Karpas-422 (cell line): ENCODE results near the gene IGSF23. TPM values are rescaled to one million over a fixed set of nuclear protein-coding genes. Genes with fewer than 3 reads are reported as not detected.
A peak's percentile ranks its signal among the peaks of the same experiment; 100 is the strongest.

Experiments
- DNase-seq: peaks from one replicate; pipeline ENCODE4 v3.0.0-alpha.2; 2015
- H2AFZ ChIP-seq: fragments of 200-600 bp; sonication (generic); 2 replicates; pipeline ENCODE4 v1.6.1; 2014; ENCODE audit warnings: antibody characterized with exemption, low read length, mixed read lengths
- H3K27ac ChIP-seq: fragments of 200-600 bp; sonication (generic); 2 replicates; pipeline ENCODE4 v1.5.1; 2014; ENCODE audit warnings: mild to moderate bottlenecking, low read length, moderate library complexity
- H3K27me3 ChIP-seq: fragments of 200-600 bp; sonication (generic); 2 replicates; pipeline ENCODE4 v1.6.1; 2014; ENCODE audit warnings: low read length, mixed read lengths
- H3K36me3 ChIP-seq: fragments of 200-600 bp; sonication (generic); 2 replicates; pipeline ENCODE4 v1.6.1; 2014; ENCODE audit warnings: low read length, mixed read lengths; ENCODE audit not compliant: insufficient read depth
- H3K4me1 ChIP-seq: fragments of 200-600 bp; sonication (generic); 2 replicates; pipeline ENCODE4 v1.6.1; 2014; ENCODE audit warnings: mild to moderate bottlenecking, low read length, mixed read lengths
- H3K4me2 ChIP-seq: fragments of 200-600 bp; sonication (generic); 2 replicates; pipeline ENCODE4 v1.6.1; 2014; ENCODE audit warnings: low read length, low read depth, mild to moderate bottlenecking; ENCODE audit not compliant: poor library complexity, severe bottlenecking
- H3K4me3 ChIP-seq: fragments of 200-600 bp; sonication (generic); 2 replicates; pipeline ENCODE4 v1.5.1; 2014; ENCODE audit warnings: mild to moderate bottlenecking, antibody characterized with exemption, low read length, mixed read lengths
- H3K79me2 ChIP-seq: fragments of 200-600 bp; sonication (generic); 2 replicates; pipeline ENCODE4 v1.6.1; 2014; ENCODE audit warnings: mild to moderate bottlenecking, low read length, mixed read lengths
- H3K9ac ChIP-seq: fragments of 200-600 bp; sonication (generic); 2 replicates; pipeline ENCODE4 v1.6.0; 2014; ENCODE audit warnings: low read length
- H3K9me2 ChIP-seq: fragments of 200-600 bp; sonication (generic), shearing (Covaris generic); replicated peaks from 2 replicates; pipeline ENCODE4 v1.6.0; 2014; ENCODE audit warnings: mild to moderate bottlenecking, low read length, moderate library complexity; ENCODE audit not compliant: insufficient read depth
- H3K9me3 ChIP-seq: fragments of 300-700, 200-600 bp; sonication (generic); 2 replicates; pipeline ENCODE4 v1.6.1; 2014; ENCODE audit warnings: low read length, mixed read lengths
- H4K20me1 ChIP-seq: fragments of 200-600 bp; sonication (generic); 2 replicates; pipeline ENCODE4 v1.6.1; 2014; ENCODE audit warnings: mild to moderate bottlenecking, antibody characterized with exemption, low read length, low read depth; ENCODE audit not compliant: insufficient read depth
- total RNA-seq: library from RNA; depleted of rRNA; stranded (reverse); fragments of >200 nt; shearing (Covaris generic); gene quantifications from 2 replicates; pipeline ENCODE4 v1.2.3, GENCODE V29; 2014; ENCODE audit warnings: low replicate concordance

Gene IGSF23
- total RNA-seq, 1 experiment from 2014 or later, result not detected

DNA sequence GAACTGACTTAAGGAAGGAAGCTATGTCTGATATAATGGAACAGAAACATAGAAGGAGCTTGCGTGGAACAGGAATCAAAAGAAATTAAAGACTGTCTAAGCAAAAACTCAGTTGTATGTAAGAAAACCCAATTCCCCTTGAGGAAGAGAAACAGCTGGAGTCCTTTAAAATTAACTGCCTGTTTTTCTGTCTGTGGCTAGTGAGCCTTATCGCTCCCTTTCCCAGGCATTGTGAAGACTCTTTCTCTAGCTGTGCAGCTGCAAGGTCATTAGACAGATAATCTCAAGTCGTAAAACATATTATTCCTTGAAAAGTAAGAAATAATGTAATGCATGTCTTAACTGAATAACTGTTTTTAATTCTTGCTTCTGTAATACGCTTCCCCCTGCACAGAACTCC is 39.7 kb upstream of the IGSF23 start:
- H2AFZ ChIP-seq, result no peak overlapping the region

GRCh38 chr19:44574186-44574950 is 39.0 kb upstream of the IGSF23 start:
- no peaks in the 10 kb centered on the region for H3K9me3 ChIP-seq
- no peak overlapping the region for H3K9ac ChIP-seq
- H3K27me3 ChIP-seq, result no peaks in the 10 kb centered on the region
- no peaks in the 10 kb centered on the region for H3K79me2 ChIP-seq
- no peak overlapping the region for H3K4me2 ChIP-seq
- H3K27ac ChIP-seq, result no peak overlapping the region
- H3K4me3 ChIP-seq, result no peak overlapping the region
- no peak for DNase-seq
- H2AFZ ChIP-seq, result no peak overlapping the region
- no peaks in the 10 kb centered on the region for H3K9me2 ChIP-seq
- 0 out of 2 replicates have a peak, but pooled peaks cover 4% of the 10 kb centered on the region for H3K4me1 ChIP-seq
- no peaks in the 10 kb centered on the region for H3K36me3 ChIP-seq
- H4K20me1 ChIP-seq, result no peaks in the 10 kb centered on the region

More for the DNA sequence above, 39.7 kb upstream of the IGSF23 start:
- H3K4me3 ChIP-seq, result no peak overlapping the region
- H3K79me2 ChIP-seq, result no peaks in the 10 kb centered on the region
- no peaks in the 10 kb centered on the region for H3K9me3 ChIP-seq
- H4K20me1 ChIP-seq, result no peaks in the 10 kb centered on the region
- H3K9me2 ChIP-seq, result no peaks in the 10 kb centered on the region
- no peaks in the 10 kb centered on the region for H3K36me3 ChIP-seq
- 0 out of 2 replicates have a peak, but pooled peaks cover 4% of the 10 kb centered on the region for H3K4me1 ChIP-seq
- no peak for DNase-seq
- H3K9ac ChIP-seq, result no peak overlapping the region
- no peak overlapping the region for H3K27ac ChIP-seq
- no peak overlapping the region for H3K4me2 ChIP-seq
- H3K27me3 ChIP-seq, result no peaks in the 10 kb centered on the region

- Histone ChIP-seq H3K4me3 (no peak overlapping the region), H3K36me3 (no peaks in the 10 kb centered on the region), H3K27ac (no peak overlapping the region), H2AFZ (no peak overlapping the region), H3K4me2 (no peak overlapping the region), H3K4me1 (0 out of 2 replicates have a peak, but pooled peaks cover 4% of the 10 kb centered on the region), H3K9me2 (no peaks in the 10 kb centered on the region), H3K9me3 (no peaks in the 10 kb centered on the region), H3K79me2 (no peaks in the 10 kb centered on the region), H3K9ac (no peak overlapping the region), H4K20me1 (no peaks in the 10 kb centered on the region), H3K27me3 (no peaks in the 10 kb centered on the region)
- no peak for DNase-seq
Measured at GRCh38 chr19:44575116-44575700, 38.2 kb upstream of the IGSF23 start.

DNA sequence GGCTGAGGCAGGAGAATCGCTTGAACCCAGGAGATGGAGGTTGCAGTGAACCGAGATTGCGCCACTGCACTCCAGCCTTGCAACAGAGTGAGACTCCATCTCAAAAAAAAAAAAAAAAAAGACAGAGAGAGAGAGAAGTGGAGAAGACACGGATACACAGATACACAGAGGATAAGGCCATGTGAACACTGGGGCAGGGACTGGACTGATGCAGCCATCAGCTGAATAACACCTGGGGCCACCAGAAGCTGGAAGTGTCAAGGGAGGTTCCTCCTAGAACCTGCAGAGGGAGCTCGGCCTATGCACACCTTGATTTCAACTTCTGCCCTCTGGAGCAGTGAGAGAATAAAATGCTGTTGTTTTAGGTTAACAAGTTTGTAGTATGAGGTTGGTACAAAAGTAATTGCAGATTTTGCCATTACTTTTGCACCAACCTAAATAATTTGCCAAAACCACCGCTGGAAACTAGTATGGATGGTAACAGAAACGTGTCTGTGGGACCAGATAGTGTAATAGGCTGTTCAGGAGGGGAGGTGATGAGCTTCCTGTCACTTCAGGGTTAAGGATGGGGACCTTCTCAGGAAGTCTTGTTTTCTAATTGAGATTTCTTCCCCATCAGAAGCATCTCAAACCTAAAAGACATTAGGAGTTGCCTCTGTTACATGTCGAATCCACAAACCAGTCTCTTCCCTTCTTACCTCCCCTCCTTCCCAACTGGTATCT is 36.4 kb upstream of the IGSF23 start:
- DNase-seq, result peak; percentile 75
- Histone ChIP-seq H2AFZ (no peak overlapping the region), H3K9me2 (no peaks in the 10 kb centered on the region), H4K20me1 (no peaks in the 10 kb centered on the region), H3K4me2 (no peak overlapping the region), H3K27ac (no peak overlapping the region), H3K79me2 (no peaks in the 10 kb centered on the region), H3K9me3 (no peaks in the 10 kb centered on the region), H3K36me3 (no peaks in the 10 kb centered on the region), H3K9ac (no peak overlapping the region), H3K4me1 (0 out of 2 replicates have a peak, but pooled peaks cover 4% of the 10 kb centered on the region), H3K27me3 (no peaks in the 10 kb centered on the region), H3K4me3 (no peak overlapping the region)

DNA sequence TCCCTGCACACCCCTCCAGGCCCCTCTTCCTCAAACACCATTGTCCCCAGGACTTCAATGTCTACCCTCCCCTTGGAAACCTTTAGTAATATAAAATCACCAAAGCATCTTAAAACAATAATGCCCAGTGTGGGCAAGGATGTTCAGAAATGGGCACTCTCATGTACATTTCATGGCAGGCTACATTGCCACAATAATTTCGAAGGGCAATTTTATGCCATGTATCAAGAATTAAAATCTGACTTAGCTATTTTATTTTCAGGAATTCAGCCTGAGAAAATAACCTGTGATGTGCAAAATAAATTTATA is 35.8 kb upstream of the IGSF23 start:
- H3K9ac ChIP-seq, result no peak overlapping the region
- no peaks in the 10 kb centered on the region for H3K9me3 ChIP-seq
- no peaks in the 10 kb centered on the region for H3K27me3 ChIP-seq
- no peak overlapping the region for H3K27ac ChIP-seq
- no peaks in the 10 kb centered on the region for H3K9me2 ChIP-seq
- no peak overlapping the region for H3K4me3 ChIP-seq
- H2AFZ ChIP-seq, result no peak overlapping the region
- H3K4me1 ChIP-seq, result 0 out of 2 replicates have a peak, but pooled peaks cover 4% of the 10 kb centered on the region
- H3K4me2 ChIP-seq, result no peak overlapping the region
- no peaks in the 10 kb centered on the region for H4K20me1 ChIP-seq
- DNase-seq, result no peak
- no peaks in the 10 kb centered on the region for H3K79me2 ChIP-seq
- H3K36me3 ChIP-seq, result no peaks in the 10 kb centered on the region

DNA sequence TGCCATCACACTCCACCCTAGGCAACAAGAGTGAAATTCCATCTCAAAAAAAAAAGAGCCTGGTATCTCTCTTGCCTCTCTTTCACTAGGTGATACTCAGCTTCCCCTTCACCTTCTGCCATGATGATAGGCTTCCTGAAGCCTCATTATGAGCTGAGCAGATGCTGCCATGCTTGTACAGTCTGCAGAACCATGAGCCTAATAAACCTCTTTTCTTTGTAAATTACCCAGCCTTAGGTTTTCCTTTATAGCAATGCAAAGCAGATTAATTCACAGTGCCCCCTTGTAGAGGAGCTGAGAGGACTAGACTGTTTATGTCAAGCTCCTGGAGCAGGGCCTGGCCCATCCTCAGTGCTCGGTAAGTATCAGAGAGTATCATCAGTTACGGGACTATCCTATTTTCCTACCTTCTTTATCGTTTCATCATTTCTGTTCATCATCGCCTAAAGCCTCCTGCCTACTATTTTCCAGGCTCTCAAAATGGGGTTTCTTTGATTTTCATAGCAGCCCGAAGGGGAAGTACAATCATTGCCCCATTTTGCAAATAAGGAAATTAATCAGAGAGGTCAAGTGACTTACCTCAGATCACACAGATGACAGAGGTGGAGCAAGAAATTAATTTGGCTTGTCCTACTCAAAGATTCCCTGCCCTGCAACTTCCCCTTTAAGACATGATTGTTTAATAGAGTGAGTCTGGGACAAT is 33.5 kb upstream of the IGSF23 start:
- no peaks in the 10 kb centered on the region for H3K36me3 ChIP-seq
- H3K4me1 ChIP-seq, result no peaks in the 10 kb centered on the region
- no peak overlapping the region for H3K27ac ChIP-seq
- H3K79me2 ChIP-seq, result no peaks in the 10 kb centered on the region
- no peaks in the 10 kb centered on the region for H3K9me2 ChIP-seq
- no peaks in the 10 kb centered on the region for H3K27me3 ChIP-seq
- no peaks in the 10 kb centered on the region for H4K20me1 ChIP-seq
- no peaks in the 10 kb centered on the region for H3K9me3 ChIP-seq
- no peak for DNase-seq
- no peak overlapping the region for H3K4me2 ChIP-seq
- no peak overlapping the region for H3K9ac ChIP-seq
- no peak overlapping the region for H2AFZ ChIP-seq
- no peak overlapping the region for H3K4me3 ChIP-seq

- no peak for DNase-seq
- H3K27me3 ChIP-seq, result no peaks in the 10 kb centered on the region
- no peak overlapping the region for H3K27ac ChIP-seq
- H3K9ac ChIP-seq, result no peak overlapping the region
- H3K4me1 ChIP-seq, result no peaks in the 10 kb centered on the region
- H3K79me2 ChIP-seq, result no peaks in the 10 kb centered on the region
- H3K36me3 ChIP-seq, result no peaks in the 10 kb centered on the region
- no peaks in the 10 kb centered on the region for H4K20me1 ChIP-seq
- no peak overlapping the region for H3K4me3 ChIP-seq
- H2AFZ ChIP-seq, result no peak overlapping the region
- no peaks in the 10 kb centered on the region for H3K9me3 ChIP-seq
- no peak overlapping the region for H3K4me2 ChIP-seq
- no peaks in the 10 kb centered on the region for H3K9me2 ChIP-seq
Measured at GRCh38 chr19:44580366-44580895, 32.9 kb upstream of the IGSF23 start.

DNA sequence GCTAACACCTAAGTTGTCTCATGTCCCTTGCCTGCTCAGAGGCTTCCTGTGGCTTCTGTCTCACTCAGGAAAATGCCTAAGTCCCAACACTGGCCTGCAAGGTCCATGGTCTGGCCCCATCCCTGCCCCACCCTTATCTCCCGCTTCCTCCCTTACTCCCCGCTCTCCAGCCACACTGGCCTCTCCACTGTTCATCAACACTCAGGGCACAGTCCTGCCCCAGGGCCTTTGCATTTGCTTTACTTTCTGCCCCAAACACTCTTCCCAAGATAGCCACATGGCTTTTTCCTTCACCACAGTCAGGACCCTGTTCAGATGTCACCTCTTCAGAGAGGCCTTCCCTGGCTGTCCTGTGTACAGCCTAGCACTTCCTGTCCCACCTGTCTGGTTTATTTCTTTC is 32.1 kb upstream of the IGSF23 start:
- no peaks in the 10 kb centered on the region for H3K4me1 ChIP-seq
- H3K4me3 ChIP-seq, result no peak overlapping the region
- no peak for DNase-seq
- H3K9me3 ChIP-seq, result no peaks in the 10 kb centered on the region
- no peaks in the 10 kb centered on the region for H4K20me1 ChIP-seq
- no peak overlapping the region for H3K9ac ChIP-seq
- no peaks in the 10 kb centered on the region for H3K9me2 ChIP-seq
- no peak overlapping the region for H3K27ac ChIP-seq
- no peak overlapping the region for H2AFZ ChIP-seq
- H3K79me2 ChIP-seq, result no peaks in the 10 kb centered on the region
- H3K36me3 ChIP-seq, result no peaks in the 10 kb centered on the region
- H3K4me2 ChIP-seq, result no peak overlapping the region
- H3K27me3 ChIP-seq, result no peaks in the 10 kb centered on the region
